HepG2 (cell line): Measurements from ENCODE around the gene S100A10.

Source experiments
- HCFC1 ChIP-seq: fragments of 150-350 bp; IDR thresholded peaks from 2 replicates; pipeline ENCODE4 v1.6.1; 2014; ENCODE audit warnings: low read depth, low read length
- HDAC1 ChIP-seq: sonication (generic); formaldehyde crosslinking; IDR thresholded peaks from 2 replicates; pipeline ENCODE4 v1.5.1; 2020; ENCODE audit warnings: mild to moderate bottlenecking, missing genetic modification reagents
- KLF15 ChIP-seq: sonication (generic); formaldehyde crosslinking; IDR thresholded peaks from 2 replicates; pipeline ENCODE4 v1.8.1; 2023; ENCODE audit warnings: borderline replicate concordance, mild to moderate bottlenecking, inconsistent platforms, missing genetic modification reagents, mixed read lengths
- MAZ ChIP-seq, 2 experiments: sonication (generic) in 1 of 2; formaldehyde crosslinking in 1 of 2; IDR thresholded peaks; 2 replicates each; pipeline versions ENCODE4 v1.5.0 to v1.6.1; 2012 to 2020; ENCODE audit warnings: low read depth in 2 of 2, mild to moderate bottlenecking in 2 of 2, borderline replicate concordance in 1 of 2, improper control_type of control experiment in 1 of 2, low read length in 1 of 2, missing genetic modification reagents in 1 of 2, moderate library complexity in 1 of 2
- REST ChIP-seq, 2 experiments: IDR thresholded peaks; 2 replicates each; pipeline ENCODE4 v1.6.1; 2011 to 2012; ENCODE audit warnings: low read length in 2 of 2, borderline replicate concordance in 1 of 2, low read depth in 1 of 2, mild to moderate bottlenecking in 1 of 2, moderate library complexity in 1 of 2

DNA sequence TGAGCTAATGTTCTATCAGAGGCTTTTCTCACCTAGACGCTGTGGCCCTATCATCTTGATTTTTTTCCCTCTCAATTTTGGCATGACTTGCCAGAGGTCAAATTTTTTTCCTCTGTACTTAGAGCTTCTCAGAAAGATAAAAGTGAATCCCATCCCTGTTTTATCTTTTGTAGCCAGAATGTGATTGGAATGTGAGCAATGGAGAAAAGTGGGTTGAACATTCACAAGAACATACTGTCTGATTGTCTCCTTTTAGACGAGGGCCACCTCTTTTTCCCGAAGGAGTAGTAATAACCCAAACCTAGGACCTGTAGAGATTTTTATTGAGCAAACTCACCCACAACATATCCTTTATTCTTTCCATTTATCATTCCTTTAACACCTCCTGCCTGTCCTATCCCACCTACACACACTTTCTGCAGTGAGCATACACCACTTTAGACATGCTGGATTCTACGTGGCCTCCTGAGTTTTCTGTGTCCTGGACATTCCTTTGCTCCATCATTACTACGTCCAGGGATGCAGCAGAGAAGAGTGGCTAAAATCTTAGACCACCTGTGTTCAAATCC lies 15.9 kb downstream of the S100A10 start:
- TF ChIP-seq HCFC1 (no peak), MAZ (IDR thresholded peaks at IDR 0.05; ENCODE audit: borderline replicate concordance, low read depth, low read length) (no peak), MAZ (CRISPR knock-in tag; IDR thresholded peaks at IDR 0.05; ENCODE audit: low read depth) (no peak), REST (IDR thresholded peaks at IDR 0.05; ENCODE audit: borderline replicate concordance in 1 of 2, low read depth in 1 of 2, low read length in 2 of 2) (no peak), KLF15 (CRISPR knock-in tag) (no peak), HDAC1 (CRISPR knock-in tag) (no peak)
